Loucy (cell line): ENCODE measurements around the gene NFAT5.

Source experiments
- H2AFZ ChIP-seq: fragments of 200-600 bp; sonication (generic); 2 replicates; pipeline ENCODE4 v1.6.0; 2016; ENCODE audit warnings: antibody characterized with exemption, mild to moderate bottlenecking, low read length, moderate library complexity
- H3F3A ChIP-seq: fragments of 200-600 bp; 2 replicates; pipeline ENCODE4 v1.6.0; 2016; ENCODE audit warnings: antibody characterized with exemption, low read depth, mild to moderate bottlenecking
- H3K27me3 ChIP-seq: fragments of 200-600 bp; sonication (generic); 2 replicates; pipeline ENCODE4 v1.6.1; 2014; ENCODE audit warnings: low read length, mild to moderate bottlenecking; ENCODE audit not compliant: insufficient read depth, poor library complexity, severe bottlenecking
- H3K36me3 ChIP-seq: fragments of 200-600 bp; sonication (generic); 2 replicates; pipeline ENCODE4 v1.6.1; 2016; ENCODE audit warnings: low read length; ENCODE audit not compliant: insufficient read depth
- H3K4me1 ChIP-seq: fragments of 200-600 bp; sonication (generic); 2 replicates; pipeline ENCODE4 v1.5.1; 2014; ENCODE audit warnings: low read length, mild to moderate bottlenecking; ENCODE audit not compliant: insufficient read depth, poor library complexity, severe bottlenecking
- H3K4me2 ChIP-seq: fragments of 200-600 bp; sonication (generic); 2 replicates; pipeline ENCODE4 v1.6.0; 2014; ENCODE audit warnings: antibody characterized with exemption, low read length, low read depth, mild to moderate bottlenecking; ENCODE audit not compliant: poor library complexity, severe bottlenecking
- H3K4me3 ChIP-seq: fragments of 200-600 bp; sonication (generic); 2 replicates; pipeline ENCODE4 v1.5.1; 2014; ENCODE audit warnings: low read length, mild to moderate bottlenecking, mixed read lengths; ENCODE audit not compliant: poor library complexity, severe bottlenecking
- H3K79me2 ChIP-seq: fragments of 200-600 bp; sonication (generic); 2 replicates; pipeline ENCODE4 v1.6.1; 2014; ENCODE audit warnings: low read length; ENCODE audit not compliant: insufficient read depth
- H3K9ac ChIP-seq: fragments of 200-600 bp; sonication (generic); 2 replicates; pipeline ENCODE4 v1.6.0; 2014; ENCODE audit warnings: mild to moderate bottlenecking, low read depth, low read length, moderate library complexity; ENCODE audit not compliant: poor library complexity, severe bottlenecking
- H3K9me2 ChIP-seq: fragments of 200-600 bp; sonication (generic); replicated peaks from 2 replicates; pipeline ENCODE4 v1.6.1; 2016; ENCODE audit warnings: low read depth, low read length, mixed read lengths
- H3K9me3 ChIP-seq: fragments of 200-600 bp; sonication (generic); 2 replicates; pipeline ENCODE4 v1.6.1; 2014; ENCODE audit warnings: mild to moderate bottlenecking, antibody characterized with exemption, low read length, low read depth; ENCODE audit not compliant: insufficient read depth
- H4K20me1 ChIP-seq: fragments of 200-600 bp; sonication (generic); 2 replicates; pipeline ENCODE4 v1.6.0; 2014; ENCODE audit warnings: antibody characterized with exemption, low read length, mild to moderate bottlenecking; ENCODE audit not compliant: insufficient read depth, poor library complexity, severe bottlenecking
- EZH2phosphoT487 ChIP-seq: fragments of 200-600 bp; IDR thresholded peaks from 2 replicates; pipeline ENCODE4 v1.6.1; 2018; ENCODE audit warnings: antibody characterized with exemption, mild to moderate bottlenecking, moderate library complexity, borderline replicate concordance
- TF ChIP-seq, protein P1 (sequence below): fragments of 200-600 bp; sonication (generic); conservative IDR thresholded peaks from 2 replicates; pipeline ENCODE4 v1.5.1; 2014; ENCODE audit warnings: mild to moderate bottlenecking, antibody characterized with exemption, low read length

Gene NFAT5

DNA sequence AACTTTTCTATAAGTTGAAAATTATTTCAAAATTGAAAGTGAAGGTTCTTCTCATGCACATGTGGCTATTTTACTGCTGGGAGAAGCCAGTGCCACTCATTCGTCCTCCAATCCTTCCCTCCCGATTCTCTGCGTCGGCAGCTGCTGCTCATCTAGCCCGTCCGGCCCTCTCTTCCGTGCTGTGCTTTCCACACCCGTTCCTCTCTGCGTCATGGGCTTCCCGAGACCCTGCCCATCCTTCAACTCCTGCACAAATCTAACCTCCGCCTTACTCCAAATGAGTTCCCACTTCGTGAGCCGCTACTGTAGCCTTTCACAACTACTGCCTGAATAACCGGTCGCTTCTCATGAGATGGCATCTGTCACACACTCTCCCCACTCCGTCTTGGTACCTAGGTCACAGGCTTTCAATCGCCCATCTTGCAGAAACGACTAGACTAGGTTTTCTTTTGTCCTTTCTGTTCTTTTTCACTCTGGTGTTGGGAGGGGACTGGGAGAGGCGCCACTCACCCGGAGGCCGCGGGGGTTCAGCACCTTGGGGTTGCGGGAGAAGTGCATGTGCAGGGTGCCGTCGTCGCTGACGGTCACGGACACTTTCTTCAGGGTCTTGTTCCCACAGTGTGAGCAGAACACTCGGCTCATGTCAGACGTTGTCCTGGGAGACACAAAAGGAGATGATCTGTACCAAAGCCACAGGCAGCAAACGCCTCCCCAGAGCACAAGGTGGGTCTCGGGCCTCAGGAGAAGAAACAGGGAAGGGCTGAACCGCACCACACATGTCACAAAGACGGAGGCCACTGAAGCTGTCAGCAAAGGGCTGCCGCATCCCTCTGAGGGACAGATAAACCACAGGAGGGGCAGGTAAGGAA is 178.8 kb downstream of the NFAT5 start:
- no peak overlapping the region for H3K9ac ChIP-seq
- H3K4me2 ChIP-seq = no peak overlapping the region
- H3K27me3 ChIP-seq = no peaks in the 10 kb centered on the region
- H3K4me1 ChIP-seq = no peaks in the 10 kb centered on the region
- H3K4me3 ChIP-seq = no peak overlapping the region
- H3K9me3 ChIP-seq = no peaks in the 10 kb centered on the region
- peaks cover 3% of the 10 kb centered on the region; the same call in 1 of the 2 replicates for H3K79me2 ChIP-seq
- no peak for TF ChIP-seq EZH2phosphoT487
- TF ChIP-seq, protein P1, sequence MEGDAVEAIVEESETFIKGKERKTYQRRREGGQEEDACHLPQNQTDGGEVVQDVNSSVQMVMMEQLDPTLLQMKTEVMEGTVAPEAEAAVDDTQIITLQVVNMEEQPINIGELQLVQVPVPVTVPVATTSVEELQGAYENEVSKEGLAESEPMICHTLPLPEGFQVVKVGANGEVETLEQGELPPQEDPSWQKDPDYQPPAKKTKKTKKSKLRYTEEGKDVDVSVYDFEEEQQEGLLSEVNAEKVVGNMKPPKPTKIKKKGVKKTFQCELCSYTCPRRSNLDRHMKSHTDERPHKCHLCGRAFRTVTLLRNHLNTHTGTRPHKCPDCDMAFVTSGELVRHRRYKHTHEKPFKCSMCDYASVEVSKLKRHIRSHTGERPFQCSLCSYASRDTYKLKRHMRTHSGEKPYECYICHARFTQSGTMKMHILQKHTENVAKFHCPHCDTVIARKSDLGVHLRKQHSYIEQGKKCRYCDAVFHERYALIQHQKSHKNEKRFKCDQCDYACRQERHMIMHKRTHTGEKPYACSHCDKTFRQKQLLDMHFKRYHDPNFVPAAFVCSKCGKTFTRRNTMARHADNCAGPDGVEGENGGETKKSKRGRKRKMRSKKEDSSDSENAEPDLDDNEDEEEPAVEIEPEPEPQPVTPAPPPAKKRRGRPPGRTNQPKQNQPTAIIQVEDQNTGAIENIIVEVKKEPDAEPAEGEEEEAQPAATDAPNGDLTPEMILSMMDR = no peak
- H4K20me1 ChIP-seq = no peaks in the 10 kb centered on the region
- H3K36me3 ChIP-seq = peaks cover 89% of the 10 kb centered on the region
- H3K9me2 ChIP-seq = no peaks in the 10 kb centered on the region
- H2AFZ ChIP-seq = no peak overlapping the region
- H3F3A ChIP-seq = no peaks in the 10 kb centered on the region

DNA sequence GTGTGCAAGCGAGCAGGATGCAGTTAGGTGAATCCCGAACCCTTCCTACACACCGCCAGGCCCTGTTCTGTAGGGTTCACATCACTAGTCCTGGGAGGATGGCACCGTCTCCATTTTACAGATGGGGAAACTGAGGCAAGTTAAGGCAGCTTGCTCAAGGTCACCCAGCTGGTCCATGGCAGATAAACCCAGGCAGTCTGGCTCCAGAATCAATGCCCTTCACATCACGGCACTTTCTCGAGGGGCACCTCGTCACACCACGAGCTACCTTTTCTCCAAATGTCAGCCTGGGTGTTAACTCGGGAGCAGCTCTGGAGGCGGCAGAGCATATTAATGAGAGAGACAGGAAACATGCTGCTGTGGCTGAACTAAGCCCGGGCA is 179.5 kb downstream of the NFAT5 start:
- Histone ChIP-seq H3K4me2 (no peak overlapping the region), H3K36me3 (peaks cover 87% of the 10 kb centered on the region), H3K9me3 (no peaks in the 10 kb centered on the region), H3K9ac (no peak overlapping the region), H3K27me3 (no peaks in the 10 kb centered on the region), H3K79me2 (peaks cover 3% of the 10 kb centered on the region; the same call in 1 of the 2 replicates), H3K4me1 (no peaks in the 10 kb centered on the region), H3K9me2 (no peaks in the 10 kb centered on the region), H3F3A (no peaks in the 10 kb centered on the region), H3K4me3 (no peak overlapping the region), H4K20me1 (no peaks in the 10 kb centered on the region), H2AFZ (no peak overlapping the region)
- no peak for TF ChIP-seq EZH2phosphoT487
- TF ChIP-seq, protein P1 = no peak

DNA sequence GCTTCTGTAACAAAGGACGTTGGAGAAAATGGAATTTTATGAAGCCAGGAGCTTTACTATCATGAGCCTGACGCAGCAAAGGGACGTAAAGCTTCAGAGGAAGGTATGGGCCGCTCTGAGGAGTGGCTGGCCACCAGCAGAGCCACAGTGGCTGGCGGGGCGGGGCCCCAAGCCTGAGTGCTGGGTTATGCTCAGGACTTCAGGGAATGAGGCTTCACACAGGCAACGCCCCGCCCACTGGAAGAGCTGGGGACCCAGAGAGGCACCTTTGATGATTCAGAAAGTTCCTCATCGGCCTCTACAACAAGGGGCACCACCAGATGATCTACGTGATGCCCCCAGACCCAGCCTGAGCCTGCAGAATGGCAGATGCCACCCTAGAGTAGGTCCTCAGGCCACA is 180.2 kb downstream of the NFAT5 start:
- peaks cover 89% of the 10 kb centered on the region for H3K36me3 ChIP-seq
- no peaks in the 10 kb centered on the region for H4K20me1 ChIP-seq
- H3K9me3 ChIP-seq = no peaks in the 10 kb centered on the region
- no peak overlapping the region for H2AFZ ChIP-seq
- no peak overlapping the region for H3K4me2 ChIP-seq
- no peaks in the 10 kb centered on the region for H3F3A ChIP-seq
- H3K4me1 ChIP-seq = no peaks in the 10 kb centered on the region
- no peaks in the 10 kb centered on the region for H3K9me2 ChIP-seq
- H3K4me3 ChIP-seq = no peak overlapping the region
- no peak overlapping the region for H3K9ac ChIP-seq
- H3K27me3 ChIP-seq = no peaks in the 10 kb centered on the region
- TF ChIP-seq, protein P1 = no peak
- no peak for TF ChIP-seq EZH2phosphoT487
- peaks cover 10% of the 10 kb centered on the region; the same call in 1 of the 2 replicates for H3K79me2 ChIP-seq
